IPS-18c (cell line): ENCODE measurements around the gene GRM8.
"Not testable (repeated sequence)": the region's sequence is repeated elsewhere in the genome, so short reads cannot be mapped to it uniquely, and the experiment has no call there.

Experiments
- H3K4me3 ChIP-seq: 2 replicates; pipeline ENCODE4 v1.7.0; 2013; ENCODE audit warnings: low read depth, mild to moderate bottlenecking, low read length, moderate library complexity; ENCODE audit not compliant: insufficient read depth
- H3K9me3 ChIP-seq: one replicate; pipeline ENCODE4 v1.6.1; 2013; ENCODE audit warnings: mild to moderate bottlenecking, low read length, moderate library complexity; ENCODE audit not compliant: control insufficient read depth, insufficient read depth

GRM8 gene

DNA sequence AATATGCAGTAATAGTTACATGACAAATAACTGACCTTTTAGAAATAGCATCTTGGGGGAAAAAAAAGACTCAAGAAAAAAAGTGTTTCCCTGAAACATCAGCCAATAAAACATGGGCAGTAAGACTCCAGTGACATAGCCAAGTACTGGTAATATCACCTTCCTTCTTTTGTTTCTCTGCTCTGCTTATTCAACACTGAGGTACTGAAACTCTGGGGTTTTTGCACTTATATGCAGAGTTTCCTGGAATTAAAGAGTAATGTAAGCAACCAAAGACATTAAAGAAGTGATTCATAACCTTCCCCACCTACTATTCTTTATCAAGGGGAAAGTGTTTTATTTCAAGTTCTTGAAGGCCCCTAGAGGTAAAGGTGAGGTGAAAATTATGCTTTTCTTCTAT, 414.5 kb downstream of the GRM8 start:
- Histone ChIP-seq H3K4me3 (no peak overlapping the region), H3K9me3 (no peaks in the 10 kb centered on the region)

GRCh38 chr7:126831241-126831640, 421.5 kb downstream of the GRM8 start:
- H3K4me3 ChIP-seq, H3K9me3 ChIP-seq: not testable (repeated sequence)

GRCh38 chr7:126820925-126821324, 431.8 kb downstream of the GRM8 start:
- H3K4me3 ChIP-seq: no peak overlapping the region
- peaks cover 2% of the 10 kb centered on the region for H3K9me3 ChIP-seq

DNA sequence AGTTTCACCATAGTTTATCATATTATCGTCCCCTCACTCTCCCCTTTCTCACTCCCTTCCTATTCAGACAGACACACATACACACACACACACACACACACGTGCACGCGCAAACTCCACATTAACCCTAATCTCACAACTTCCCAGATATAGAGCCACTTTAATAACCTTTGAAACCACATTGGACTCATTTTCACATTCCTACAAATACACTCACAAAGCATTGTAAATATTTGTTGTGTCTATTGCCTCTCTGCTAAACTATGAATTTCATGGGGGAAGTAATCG, 433.6 kb downstream of the GRM8 start:
- H3K4me3 ChIP-seq: no peak overlapping the region
- H3K9me3 ChIP-seq: peaks cover 2% of the 10 kb centered on the region

GRCh38 chr7:126818393-126819196, 434.1 kb downstream of the GRM8 start:
- Histone ChIP-seq H3K4me3 (no peak overlapping the region), H3K9me3 (peaks cover 2% of the 10 kb centered on the region)

- peaks cover 5% of the 10 kb centered on the region for H3K9me3 ChIP-seq
Observed at GRCh38 chr7:126809188-126809587, 443.6 kb downstream of the GRM8 start.

GRCh38 chr7:126806614-126807013, 446.1 kb downstream of the GRM8 start:
- Histone ChIP-seq H3K9me3 (peaks cover 5% of the 10 kb centered on the region), H3K4me3 (no peak overlapping the region)

More at GRCh38 chr7:126809188-126809587, 443.6 kb downstream of the GRM8 start:
- no peak overlapping the region for H3K4me3 ChIP-seq

DNA sequence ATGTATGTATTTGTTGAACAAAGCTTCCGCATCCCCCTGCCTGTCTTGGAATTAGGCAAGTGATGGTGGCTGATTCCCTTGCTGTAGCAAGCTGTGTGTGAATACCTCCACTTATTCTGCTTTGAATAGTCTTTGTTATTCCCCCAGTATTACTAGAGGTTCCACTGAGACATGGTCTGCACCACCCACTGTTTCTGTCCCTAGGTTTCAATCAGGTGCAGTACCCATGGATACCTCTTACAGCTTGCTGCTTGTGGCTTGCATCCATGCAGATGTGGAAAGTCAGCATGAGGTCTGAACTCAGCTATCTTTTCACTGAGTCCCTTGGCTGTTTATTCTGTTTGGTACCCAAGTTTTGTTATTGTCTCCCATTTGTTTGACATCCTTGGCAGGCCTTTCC, 447.4 kb downstream of the GRM8 start:
- no peak overlapping the region for H3K4me3 ChIP-seq

DNA sequence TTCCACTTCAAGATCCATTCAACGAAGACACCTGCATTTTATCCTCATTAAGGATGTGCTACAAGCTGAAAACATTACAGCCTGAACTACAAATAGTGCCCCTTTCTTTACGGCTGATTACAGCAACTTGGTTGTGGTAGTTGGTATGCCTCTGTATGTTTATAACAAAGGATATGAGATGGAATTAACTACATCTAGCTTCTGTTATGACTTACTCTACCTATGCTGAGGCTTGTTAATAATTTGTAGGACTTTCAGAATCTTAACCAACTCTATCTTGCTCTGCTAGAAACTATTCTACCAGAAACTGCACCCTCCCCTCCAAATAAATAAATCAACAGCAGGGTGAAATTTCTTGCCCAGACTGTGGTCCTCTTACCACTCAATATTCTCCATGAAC, 448.1 kb downstream of the GRM8 start:
- H3K9me3 ChIP-seq: peaks cover 5% of the 10 kb centered on the region
- no peak overlapping the region for H3K4me3 ChIP-seq

More for the DNA sequence above, 447.4 kb downstream of the GRM8 start:
- peaks cover 5% of the 10 kb centered on the region for H3K9me3 ChIP-seq

DNA sequence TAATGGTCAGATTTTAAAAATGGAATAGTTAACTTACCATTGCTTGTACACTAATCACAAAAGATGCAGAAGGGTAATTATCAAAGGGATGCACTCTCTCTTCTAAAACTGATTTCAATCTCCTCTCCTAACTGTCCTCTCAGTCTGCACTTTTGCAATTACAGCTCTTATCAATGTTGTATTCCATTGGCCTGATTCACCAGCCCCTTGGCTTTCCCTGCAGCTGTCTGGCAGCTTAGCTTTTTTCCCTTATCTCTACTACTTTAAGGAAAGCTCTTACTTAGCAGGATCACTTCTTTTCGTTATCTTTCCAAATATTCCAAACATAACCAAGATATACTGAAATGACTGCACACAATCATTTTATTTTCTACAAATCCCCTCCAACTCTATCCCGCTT, 448.8 kb downstream of the GRM8 start:
- no peak overlapping the region for H3K4me3 ChIP-seq
- H3K9me3 ChIP-seq: peaks cover 5% of the 10 kb centered on the region

DNA sequence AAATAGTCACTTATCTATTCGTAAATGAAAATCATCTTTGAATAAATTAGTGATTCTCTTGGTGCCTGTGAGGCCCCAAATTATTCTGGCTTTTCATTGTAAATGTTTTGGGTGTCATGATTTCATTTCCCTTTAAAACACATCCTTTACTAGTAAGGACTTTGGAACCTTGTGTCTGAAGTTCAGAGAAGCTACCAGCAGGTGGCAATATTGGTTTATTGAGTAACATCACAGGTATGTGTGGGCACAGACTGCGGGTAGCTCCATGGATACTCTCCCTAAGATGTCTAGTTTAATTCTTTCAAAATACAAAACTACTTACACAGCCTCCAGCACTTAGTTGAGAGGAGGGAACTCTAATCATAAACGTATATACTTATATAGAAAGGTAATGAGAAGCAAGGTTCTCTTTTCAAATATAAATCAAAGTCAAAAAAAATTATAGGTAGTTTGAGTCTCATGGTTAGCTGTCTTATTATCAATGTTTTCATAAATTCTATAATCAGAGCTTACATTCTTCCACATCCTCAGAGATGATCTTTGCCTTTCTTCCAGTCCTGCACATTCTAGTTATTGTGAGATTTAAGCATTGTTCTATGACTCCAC, 449.6 kb downstream of the GRM8 start:
- peaks cover 5% of the 10 kb centered on the region for H3K9me3 ChIP-seq
- no peak overlapping the region for H3K4me3 ChIP-seq

DNA sequence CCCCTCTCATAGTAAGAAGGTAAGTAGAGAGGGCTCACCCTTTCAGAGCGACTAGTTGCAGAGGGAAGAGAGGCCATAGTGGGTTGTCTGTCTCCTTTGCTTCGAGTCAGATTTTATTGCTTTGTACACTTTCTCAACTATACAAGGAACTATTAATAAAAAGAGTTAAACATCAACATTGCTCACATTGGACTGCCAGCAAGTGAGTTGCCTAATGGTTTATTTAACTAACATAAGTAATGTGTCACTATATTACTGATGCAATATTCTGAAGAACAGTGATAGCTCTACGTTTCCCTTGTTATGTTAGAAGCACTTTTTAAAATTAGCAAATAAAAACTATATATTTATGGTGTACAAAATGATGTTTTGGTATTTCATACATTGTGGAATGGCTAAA, 451.0 kb downstream of the GRM8 start:
- Histone ChIP-seq H3K9me3 (peaks cover 5% of the 10 kb centered on the region), H3K4me3 (no peak overlapping the region)

GRCh38 chr7:126799541-126799940, 453.2 kb downstream of the GRM8 start:
- Histone ChIP-seq H3K9me3 (no peaks in the 10 kb centered on the region), H3K4me3 (no peak overlapping the region)

- Histone ChIP-seq H3K9me3 (no peaks in the 10 kb centered on the region), H3K4me3 (no peak overlapping the region)
Observed at GRCh38 chr7:126792521-126792920, 460.2 kb downstream of the GRM8 start.

GRCh38 chr7:126791306-126791705, 461.4 kb downstream of the GRM8 start:
- Histone ChIP-seq H3K4me3 (no peak overlapping the region), H3K9me3 (no peaks in the 10 kb centered on the region)

GRCh38 chr7:126790763-126791162, 462.0 kb downstream of the GRM8 start:
- no peak overlapping the region for H3K4me3 ChIP-seq
- H3K9me3 ChIP-seq: no peaks in the 10 kb centered on the region

- Histone ChIP-seq H3K4me3 (no peak overlapping the region), H3K9me3 (no peaks in the 10 kb centered on the region)
Observed at GRCh38 chr7:126783613-126784012, 469.1 kb downstream of the GRM8 start.

- H3K9me3 ChIP-seq: no peaks in the 10 kb centered on the region
Observed at GRCh38 chr7:126780993-126781392, 471.7 kb downstream of the GRM8 start.

GRCh38 chr7:126778101-126778500, 474.6 kb downstream of the GRM8 start:
- H3K4me3 ChIP-seq: no peak overlapping the region
- no peaks in the 10 kb centered on the region for H3K9me3 ChIP-seq

More at GRCh38 chr7:126780993-126781392, 471.7 kb downstream of the GRM8 start:
- no peak overlapping the region for H3K4me3 ChIP-seq
